Occipital lobe (tissue), 2 donors: ENCODE results near the gene KCNJ4. TPM values are rescaled to one million over a fixed set of nuclear protein-coding genes. Genes with fewer than 3 reads are reported as not detected.

Experiments
- DNase-seq: peaks from one replicate; lab custom pipeline; 2025; lab: John Stamatoyannopoulos, UW
- total RNA-seq: library from RNA; depleted of rRNA; stranded (reverse); fragments of >200 nt; gene quantifications from one replicate; pipeline ENCODE4 v1.2.3, GENCODE V29; 2014

KCNJ4 gene
- total RNA-seq, result 9.7 TPM

DNA sequence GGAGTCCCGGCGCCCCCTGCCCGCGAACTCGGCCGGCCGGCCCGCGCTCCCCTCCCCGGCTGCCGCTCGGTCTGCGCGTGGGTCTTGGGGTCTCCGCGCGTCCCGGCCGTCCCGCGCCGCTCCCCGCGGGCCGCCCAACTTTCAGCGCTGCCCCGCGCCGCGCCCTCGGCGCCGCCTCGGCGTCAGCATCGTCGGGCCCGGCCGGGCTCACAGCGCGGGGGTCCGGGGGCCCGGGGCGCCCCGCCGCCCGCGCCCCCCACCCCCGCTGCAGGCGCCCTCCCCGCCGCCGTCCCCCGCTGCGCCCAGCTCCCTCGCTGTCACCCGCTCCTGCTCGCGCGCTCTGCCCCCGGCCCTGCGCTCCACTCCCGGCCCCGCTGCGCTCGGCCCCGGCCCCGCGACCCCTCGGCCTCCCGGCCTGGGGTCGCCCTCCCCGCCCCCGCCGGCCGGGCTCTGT lies at the start of gene KCNJ4:
Gene KCNJ4, minus strand, starts transcription at position 124 of the 454 bp plus-strand sequence. CDS start 27,067 bp downstream, outside the sequence.
- no peak for DNase-seq

DNA sequence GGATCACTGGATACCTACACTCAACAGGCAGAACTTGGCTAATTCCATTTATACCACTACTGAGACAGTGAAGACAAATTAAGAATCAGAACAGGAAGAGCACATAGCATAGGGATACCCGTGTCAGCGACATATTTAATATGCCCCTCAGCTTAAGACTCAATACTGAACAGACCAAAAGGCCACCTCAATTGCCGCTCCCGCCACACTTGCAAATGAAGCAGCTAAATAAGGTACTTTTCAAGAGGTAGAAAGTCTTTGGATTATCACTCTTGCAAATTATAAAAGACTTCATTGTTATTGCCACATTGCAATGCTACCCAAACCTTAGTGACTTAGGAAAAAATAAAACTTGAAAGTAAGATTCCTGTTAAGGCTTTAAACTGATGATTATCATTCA lies 48.0 kb upstream of the KCNJ4 start:
- DNase-seq, result no peak

DNA sequence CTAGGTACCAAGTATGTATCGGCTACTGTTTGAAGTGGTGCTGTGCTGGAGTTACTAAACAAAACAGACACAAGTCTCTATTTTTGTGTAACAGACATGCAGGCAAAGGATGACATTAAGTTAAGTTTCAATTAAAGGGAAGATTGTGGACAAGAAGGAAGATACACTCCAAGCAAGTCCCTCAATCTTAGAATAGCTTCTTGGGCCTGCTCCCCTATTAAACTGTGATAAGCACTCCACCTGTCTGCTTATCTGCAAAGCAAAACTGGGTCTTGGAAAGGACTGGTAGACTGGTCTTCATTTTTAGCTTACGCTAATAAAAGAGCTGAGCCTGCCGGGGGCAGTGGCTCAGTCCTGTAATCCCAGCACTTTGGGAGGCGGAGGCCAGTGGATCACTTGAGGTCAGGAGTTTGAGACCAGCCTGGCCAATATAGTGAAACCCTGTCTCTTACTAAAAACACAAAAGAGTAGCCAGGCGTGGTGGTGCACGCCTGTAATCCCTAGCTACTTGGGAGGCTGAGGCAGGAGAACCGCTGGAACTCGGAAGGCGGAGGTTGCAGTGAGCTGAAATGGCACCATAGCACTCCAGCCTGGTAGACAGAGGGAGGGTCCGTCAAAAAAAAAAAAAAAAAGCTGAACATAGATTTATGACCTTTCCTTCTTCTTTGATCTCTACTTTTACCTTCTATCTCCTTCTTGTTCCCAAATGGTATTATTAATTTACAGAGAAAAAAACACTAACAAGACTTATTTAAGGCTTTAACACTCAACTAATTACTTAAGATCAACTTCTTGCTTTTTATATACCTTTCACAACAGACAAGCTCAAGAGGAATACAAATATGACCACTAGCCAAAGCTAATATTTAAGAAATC lies 47.0 kb upstream of the KCNJ4 start:
- no peak for DNase-seq

DNA sequence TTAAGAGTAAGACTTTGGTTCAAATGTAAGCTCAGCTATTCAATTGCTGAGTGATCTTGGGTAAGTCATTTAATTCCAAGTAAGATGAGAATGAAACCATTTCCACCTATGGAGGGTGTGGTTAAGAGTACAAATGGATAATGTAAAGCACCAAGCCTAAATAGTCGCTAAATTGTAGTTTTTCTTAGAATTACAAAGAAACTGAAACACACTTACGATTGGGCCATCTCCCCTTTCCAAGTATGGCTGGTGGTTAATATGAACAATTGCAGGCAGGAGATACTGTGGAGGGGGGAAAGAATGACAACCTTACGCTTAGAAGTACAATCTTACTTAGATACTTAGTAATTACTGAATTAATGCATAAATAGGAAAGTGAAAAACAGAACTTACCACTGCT lies 42.9 kb upstream of the KCNJ4 start:
- no peak for DNase-seq

DNA sequence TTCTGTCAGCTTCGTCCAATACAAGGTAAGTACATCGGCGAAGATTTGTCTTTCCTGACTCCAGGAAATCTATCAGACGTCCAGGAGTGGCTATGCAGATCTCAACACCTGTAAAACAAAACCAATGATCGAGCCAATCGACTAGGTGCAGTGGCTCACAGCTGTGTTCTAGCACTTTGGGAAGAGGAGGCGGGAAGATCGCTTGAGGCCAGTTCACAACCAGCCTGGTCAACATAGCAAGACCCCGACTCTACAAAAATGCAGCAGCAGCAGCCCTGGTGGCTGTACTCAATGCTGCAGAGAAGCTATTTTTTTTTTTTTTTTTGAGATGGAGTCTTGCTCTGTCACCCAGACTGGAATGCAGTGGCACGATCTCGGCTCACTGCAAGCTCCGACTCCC lies 39.9 kb upstream of the KCNJ4 start:
- DNase-seq, result no peak

DNA sequence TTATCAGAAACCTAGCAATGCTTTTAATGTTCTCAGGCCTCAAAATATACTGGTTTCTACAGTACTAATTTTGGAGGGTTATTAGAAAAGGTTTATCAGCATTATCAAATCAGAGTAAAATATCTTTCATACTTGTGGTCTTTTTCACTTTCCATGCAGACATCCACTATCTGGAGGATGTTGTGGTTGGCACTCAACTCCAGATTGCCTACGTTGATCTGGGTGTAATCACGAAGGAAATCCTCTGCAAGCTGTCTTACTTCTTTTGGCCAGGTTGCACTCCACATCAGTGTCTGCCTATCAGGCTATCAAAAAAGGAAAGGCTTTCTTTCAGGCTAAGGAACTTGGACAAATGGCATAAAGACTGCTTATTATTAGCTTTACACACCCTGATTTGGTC lies 39.5 kb upstream of the KCNJ4 start:
- DNase-seq, result no peak

DNA sequence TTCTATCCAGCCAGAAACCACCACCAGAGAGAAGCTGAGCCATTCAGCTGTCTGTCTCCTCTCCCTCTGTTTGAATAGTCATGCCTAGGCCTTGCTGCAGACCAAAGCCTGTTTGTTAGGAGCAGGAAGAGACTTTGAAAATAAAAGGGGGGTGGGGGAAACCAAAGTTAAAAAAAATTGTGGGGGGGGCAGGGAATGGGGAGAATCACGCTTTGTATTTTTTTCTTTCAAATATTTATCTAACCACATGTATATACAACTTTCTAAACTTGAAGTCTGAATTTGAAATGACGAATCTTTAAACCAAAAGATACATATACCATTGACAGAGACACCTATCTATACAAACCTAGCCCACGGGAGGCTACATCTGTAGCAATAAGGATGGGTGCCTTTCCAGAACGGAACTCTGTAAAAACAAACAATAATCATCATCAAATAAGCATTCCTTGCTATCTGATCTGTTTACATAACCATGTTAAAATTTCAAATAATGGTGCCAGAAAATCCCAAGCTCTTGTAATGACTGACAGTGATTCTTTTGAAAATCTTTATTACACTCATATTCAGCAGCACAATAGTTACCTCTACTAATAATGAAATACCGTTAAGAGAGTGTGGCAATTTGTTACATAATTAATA lies 36.8 kb upstream of the KCNJ4 start:
- DNase-seq, result no peak

DNA sequence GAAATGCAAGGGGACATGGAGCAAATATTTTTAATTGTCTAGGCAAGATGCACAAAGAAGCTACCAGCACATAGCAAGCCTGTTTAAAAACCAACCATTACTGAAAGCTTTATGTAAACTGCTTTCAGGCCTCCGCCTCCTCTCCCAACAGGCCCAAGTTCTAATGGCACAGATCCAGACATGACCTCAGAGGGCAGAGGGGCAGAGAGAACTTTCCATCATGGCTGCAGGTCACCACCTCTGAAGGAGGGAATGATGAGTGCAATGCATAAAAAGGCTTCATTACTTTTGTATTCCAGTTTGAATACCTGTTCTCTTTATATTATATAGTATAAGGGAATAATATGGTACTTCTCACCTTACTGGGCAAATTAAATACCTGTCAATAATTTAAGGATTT lies 35.9 kb upstream of the KCNJ4 start:
- DNase-seq, result no peak

DNA sequence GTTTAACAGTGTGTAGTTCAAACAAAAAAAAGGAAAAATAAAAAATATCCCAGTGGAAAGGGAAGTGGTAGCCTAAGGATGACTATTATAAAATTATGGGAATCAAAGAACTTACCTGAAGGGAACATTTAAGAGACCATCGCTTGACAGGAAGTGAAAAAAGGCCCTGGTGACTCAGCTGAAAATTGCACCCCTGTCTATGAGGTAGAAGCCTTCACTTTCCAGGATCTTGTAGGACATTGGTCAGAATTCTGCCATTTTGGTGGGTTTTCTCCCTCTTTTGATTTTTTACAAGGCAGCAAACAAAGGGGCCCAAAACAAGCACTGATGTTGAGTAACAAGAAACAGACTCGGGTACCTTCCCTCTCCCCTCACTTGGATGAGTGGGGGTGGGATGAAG lies 35.5 kb upstream of the KCNJ4 start:
- DNase-seq, result no peak

DNA sequence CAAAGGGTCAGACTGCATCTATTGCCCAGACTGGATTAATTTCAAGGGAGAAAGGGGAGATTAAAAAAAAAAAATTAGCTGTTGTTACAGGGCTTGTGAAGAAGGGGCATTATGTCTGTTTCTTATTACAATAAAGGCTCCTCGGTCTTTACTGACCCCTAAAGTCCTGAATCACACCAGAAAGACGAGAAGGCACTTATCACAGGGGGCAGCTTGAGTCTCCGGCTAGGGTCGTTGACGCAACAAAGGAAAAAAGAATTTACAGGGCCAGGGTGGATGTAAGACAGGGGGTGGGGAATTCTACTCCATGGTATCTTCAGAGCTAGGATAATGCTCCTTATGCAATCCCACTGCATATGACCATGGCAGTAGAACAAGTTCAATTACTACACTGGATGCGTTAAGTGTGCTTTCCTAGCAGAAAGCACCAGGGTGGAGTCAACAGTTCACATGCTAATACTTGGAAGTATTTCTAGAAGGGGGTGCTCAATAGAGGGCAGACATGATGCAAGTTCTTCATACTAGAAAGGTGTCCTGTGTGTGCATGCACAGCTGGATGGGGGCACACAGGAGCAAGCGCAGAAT lies 34.7 kb upstream of the KCNJ4 start:
- DNase-seq, result no peak

DNA sequence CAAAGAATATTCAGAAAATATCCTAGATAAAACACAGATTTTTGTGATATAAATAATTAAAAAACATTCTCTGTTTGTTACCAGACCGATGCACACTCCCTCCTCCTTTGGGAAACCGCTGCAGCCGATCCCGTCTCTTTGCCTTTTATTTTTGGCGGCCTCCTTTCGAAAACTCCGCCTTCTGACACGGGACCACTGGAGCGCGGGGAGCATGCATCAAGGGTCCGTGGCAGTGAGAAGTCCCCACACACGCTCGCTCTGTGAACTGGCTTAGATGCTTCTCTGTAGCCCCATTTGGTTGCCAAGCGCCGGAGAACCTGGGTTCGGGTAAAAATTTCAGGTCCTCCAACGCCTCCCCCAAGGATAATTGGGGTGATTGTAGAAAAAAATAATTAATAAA lies 34.1 kb upstream of the KCNJ4 start:
- DNase-seq, result no peak

DNA sequence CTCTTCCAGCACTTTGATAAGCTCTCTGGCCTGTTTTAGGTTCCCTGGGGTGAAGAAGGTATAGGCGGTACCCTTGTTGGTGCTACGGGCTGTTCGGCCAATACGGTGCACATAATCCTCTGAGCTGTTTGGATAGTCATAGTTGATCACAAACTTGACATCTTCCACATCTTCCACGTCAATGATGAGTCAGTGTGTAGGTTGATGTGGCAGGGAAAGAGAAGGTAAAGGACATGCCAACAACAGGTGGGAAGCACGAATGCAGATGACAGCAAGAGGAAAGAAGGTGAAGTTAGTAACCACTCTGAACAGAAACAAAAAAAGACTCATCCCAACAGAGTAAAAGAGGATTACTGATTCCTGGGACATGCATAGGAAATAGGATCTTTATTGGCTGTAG lies 32.9 kb upstream of the KCNJ4 start:
- no peak for DNase-seq

DNA sequence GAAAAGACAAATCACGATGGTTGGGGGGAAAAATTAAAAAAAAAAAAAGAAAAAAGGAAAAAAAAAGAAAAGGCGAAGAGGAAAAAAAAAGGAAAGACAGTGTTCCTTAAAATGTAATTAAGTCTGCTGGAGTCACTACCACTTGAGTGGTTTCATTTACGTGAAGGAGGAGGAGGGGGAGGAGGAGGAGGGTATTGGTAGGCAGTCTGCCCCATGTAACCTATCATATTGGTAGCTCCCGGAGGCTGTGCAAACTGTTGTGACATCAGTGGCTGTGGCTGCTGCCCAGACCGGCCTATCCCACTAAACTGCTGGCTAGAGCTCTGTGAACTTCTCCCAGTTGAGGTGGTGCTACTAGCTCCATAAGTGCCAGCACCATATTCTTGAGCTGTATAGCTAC lies 30.8 kb upstream of the KCNJ4 start:
- no peak for DNase-seq

DNA sequence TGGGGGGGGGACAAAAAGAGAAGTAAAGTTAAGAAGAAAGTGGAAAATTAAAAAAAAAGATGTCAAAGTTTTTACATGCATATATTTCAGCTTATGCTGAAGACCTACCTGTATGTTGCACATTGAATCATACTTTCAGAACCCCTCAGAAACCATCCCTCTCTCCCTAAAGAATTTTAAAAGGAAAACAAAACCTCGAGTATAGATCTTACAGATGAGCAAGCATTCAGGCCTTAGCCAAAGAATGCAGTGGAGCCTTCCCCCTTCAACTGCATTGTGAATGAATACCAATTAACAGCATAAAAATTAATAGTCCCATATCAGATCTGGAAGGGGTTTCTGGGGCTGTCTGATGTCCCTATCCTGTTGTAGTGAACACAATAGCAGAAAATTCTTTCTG lies 29.2 kb upstream of the KCNJ4 start:
- DNase-seq, result no peak

DNA sequence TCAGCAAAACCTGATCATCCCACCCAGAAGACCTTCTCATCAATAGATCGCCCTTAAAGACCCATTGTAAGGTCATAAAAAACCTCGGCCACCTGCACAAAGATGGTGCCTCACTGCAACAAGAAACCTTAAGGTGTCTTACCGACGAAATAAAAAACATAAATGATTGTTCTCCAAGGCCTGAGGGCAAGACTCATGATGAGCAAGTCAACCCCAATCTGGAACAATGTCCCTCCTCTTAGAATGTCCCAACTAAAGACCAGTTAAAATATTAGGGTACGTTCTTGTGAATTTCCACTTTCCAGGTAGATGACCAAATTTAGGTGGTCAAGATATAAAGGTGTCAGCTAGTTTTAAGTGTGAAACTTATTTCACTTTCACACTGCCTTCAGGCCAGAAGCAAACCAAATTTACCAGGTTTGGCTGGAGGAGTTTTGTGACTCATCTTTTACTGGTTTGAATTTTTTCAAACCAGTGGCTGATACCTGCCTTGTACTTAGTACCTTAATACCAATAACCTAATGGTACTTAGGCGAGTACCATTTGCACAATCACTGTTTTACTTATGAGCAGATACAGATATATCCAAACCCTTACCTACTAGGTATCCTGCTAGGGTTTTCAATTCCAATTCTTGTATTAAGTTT lies 27.8 kb upstream of the KCNJ4 start:
- DNase-seq, result no peak

DNA sequence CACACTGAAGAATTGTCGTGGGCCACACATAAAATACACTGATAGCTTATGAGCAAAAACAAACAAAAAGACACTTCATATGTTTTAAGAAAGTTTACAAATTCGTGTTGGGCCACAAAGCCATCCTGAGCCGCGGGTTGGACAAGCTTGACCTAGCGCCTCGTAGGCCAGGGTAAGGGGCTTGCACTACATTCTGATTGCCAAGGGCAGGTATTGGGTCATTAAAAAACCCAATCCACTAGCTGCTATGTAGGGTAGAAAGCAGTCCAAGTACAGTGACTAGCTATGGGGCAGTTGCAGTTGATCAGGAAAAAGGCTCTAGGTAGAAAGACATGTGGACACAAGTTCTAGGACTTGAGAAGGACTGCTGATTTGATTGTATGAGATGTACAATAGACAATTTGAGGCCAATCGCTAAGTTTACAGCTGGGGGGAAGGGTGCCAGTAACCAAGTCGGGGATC lies 26.9 kb upstream of the KCNJ4 start:
- DNase-seq, result no peak

DNA sequence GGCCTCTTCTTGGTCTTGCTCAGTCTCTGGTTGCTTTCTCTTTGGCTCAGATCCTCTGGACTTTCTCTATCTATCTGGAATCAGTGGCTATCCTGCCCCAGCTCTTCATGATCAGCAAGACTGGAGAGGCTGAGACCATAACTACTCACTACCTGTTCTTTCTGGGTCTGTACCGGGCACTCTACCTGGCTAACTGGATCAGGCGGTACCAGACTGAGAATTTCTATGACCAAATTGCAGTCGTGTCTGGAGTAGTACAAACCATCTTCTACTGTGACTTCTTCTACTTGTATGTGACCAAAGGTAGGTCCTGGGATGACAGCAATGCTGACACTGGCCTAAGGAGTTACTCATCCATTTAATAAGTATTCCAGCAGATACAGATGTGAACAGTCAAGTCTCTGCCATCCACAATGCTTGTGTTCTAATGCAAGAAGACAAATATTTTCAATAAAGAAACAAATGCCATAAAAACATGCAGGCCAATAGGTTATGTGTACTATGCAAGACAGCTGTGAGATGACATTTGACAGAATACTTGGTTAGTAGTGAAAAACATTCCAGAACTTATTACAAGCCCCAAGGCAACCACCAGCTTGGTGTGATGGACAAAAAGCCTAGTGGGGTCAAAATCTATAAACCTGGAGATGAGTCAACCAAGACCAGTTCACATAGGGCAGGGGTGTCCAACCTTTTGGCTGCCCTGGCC lies 26.3 kb upstream of the KCNJ4 start:
- no peak for DNase-seq

DNA sequence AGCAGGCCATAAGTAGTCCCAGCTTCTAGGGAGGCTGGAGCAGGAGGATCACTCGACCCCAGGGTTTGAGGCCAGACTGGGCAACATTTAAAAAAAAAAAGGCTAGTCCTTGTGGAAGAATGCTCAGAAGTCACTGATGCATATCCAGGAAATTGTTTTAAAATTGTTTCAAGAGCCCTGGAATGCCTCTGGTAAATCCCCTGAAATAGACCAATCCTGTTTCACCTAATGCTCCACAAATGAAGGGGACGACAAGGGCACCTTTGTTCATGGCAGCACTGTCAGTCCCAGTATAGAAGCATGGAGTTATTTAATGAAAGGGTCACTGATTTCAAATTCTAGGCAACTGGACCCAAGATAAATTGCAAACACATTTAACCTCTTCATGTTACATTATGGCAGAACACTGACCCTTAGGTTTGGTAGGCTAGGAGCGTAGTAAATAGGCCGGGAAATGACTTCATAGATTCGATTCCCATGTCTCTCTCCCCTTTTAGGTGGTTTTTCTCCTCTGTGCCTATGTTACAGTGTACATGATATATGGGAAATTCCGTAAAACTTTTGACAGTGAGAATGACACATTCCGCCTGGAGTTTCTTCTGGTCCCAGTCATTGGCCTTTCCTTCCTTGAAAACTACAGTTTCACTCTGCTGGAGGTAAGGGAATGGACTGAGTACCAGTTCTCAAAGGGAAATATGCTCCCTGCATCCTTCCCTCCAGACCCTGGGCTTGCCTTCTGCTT lies 24.3 kb upstream of the KCNJ4 start:
- DNase-seq, result no peak

DNA sequence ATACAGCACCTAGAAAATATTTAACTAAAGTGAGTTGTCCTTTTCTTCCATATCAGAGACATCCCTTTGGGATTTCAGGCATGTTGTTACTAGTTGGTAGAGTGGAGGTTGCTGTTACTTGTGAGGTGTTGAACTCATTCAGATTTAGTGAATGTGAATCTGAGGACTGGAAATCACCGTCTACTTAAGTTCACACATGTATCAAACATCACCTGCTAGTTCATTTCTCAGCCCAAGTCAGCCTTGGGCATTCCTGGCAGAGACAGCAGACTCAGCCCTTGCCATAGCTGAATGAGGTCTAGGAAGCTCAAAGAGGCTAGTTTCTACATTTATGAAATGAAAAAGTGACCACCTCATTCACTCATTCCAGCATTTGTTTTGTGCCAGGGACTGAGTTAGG lies 22.6 kb upstream of the KCNJ4 start:
- no peak for DNase-seq

DNA sequence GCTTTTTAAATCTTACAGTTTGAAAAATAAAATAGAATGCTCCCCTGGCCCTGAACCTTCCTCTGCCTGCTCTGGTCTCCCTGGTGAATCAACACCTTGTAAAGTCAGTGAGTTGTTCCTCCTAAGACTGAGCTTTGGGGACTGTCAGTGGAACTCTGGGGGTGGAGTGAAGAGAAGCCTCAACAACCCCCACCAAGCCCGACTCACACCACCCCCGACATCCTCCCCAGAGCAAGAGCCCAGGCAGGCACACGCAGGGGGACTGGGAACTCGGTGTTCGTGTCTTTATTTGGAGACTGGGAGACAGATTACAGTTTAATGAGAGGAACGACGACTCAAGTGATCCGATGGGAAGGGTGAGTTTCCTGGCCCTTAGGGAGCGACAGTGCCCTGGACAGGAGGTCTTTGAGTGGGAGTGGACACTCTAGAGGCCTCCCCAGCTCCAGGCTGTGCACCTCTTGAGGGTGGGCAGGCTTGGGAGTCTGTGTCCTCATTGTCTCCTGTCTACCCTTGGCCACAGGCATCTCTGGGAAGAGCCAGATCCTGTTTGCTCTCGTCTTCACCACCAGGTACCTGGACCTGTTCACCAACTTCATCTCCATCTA lies 19.1 kb upstream of the KCNJ4 start:
- DNase-seq, result peak; percentile 46
